GM12878 (cell line): ENCODE data around the gene HS6ST3.

Experiments
- EP300 ChIP-seq, 2 experiments: fragments of 150-350 bp in 1 of 2; IDR thresholded peaks; 2 replicates each; pipeline ENCODE4 v1.6.1; 2011 to 2012; ENCODE audit warnings: low read depth in 2 of 2, low read length in 2 of 2, borderline replicate concordance in 1 of 2, improper control_type of control experiment in 1 of 2, inconsistent platforms in 1 of 2; ENCODE audit not compliant: control insufficient read depth in 1 of 2
- EZH2 ChIP-seq: IDR thresholded peaks from 2 replicates; pipeline ENCODE4 v1.6.1; 2012; ENCODE audit warnings: low read depth, mild to moderate bottlenecking, control low read depth, inconsistent platforms, low read length, borderline replicate concordance; ENCODE audit not compliant: control insufficient read depth
- KDM1A ChIP-seq: fragments of 200-600 bp; sonication (generic); IDR thresholded peaks from 2 replicates; pipeline ENCODE4 v1.6.1; 2016; ENCODE audit warnings: borderline replicate concordance
- MEF2A ChIP-seq: IDR thresholded peaks from 2 replicates; pipeline ENCODE4 v1.6.1; 2011; ENCODE audit warnings: low read depth, mild to moderate bottlenecking, low read length, moderate library complexity; ENCODE audit not compliant: insufficient read depth
- MXI1 ChIP-seq: fragments of 150-350 bp; IDR thresholded peaks from 2 replicates; pipeline ENCODE4 v1.6.1; 2011; ENCODE audit warnings: low read depth, mild to moderate bottlenecking, inconsistent platforms, low read length, improper control_type of control experiment
- MYB ChIP-seq: fragments of 150-350 bp; IDR thresholded peaks from 2 replicates; pipeline ENCODE4 v1.6.1; 2014; ENCODE audit warnings: mild to moderate bottlenecking, low read depth, low read length, borderline replicate concordance
- NBN ChIP-seq: fragments of 450-650 bp; IDR thresholded peaks from 2 replicates; pipeline ENCODE4 v1.6.1; 2016
- POLR2A ChIP-seq: IDR thresholded peaks from 2 replicates; pipeline ENCODE4 v1.6.1; 2011; ENCODE audit warnings: low read depth, mild to moderate bottlenecking, low read length
- RFX5 ChIP-seq: IDR thresholded peaks from 2 replicates; pipeline ENCODE4 v1.6.1; 2011; ENCODE audit warnings: low read depth, low read length, improper control_type of control experiment
- SRF ChIP-seq, 2 experiments: IDR thresholded peaks; 2 replicates each; pipeline ENCODE4 v1.6.1; 2011; ENCODE audit warnings: low read depth in 2 of 2, low read length in 2 of 2, mild to moderate bottlenecking in 1 of 2, moderate library complexity in 1 of 2
- TCF3 ChIP-seq: IDR thresholded peaks from 2 replicates; pipeline ENCODE4 v1.6.1; 2012; ENCODE audit warnings: low read depth, mild to moderate bottlenecking, low read length, borderline replicate concordance; ENCODE audit not compliant: insufficient read depth
- TF ChIP-seq, protein P1 (sequence below), 3 experiments: IDR thresholded peaks in 2 of 3; conservative IDR thresholded peaks in 1 of 3; 2 replicates each; pipeline ENCODE4 v1.5.1; 2011; ENCODE audit warnings: low read depth in 3 of 3, low read length in 3 of 3, mild to moderate bottlenecking in 3 of 3, control low read depth in 2 of 3, moderate library complexity in 2 of 3, inconsistent platforms in 1 of 3, mixed read lengths in 1 of 3; ENCODE audit not compliant: control insufficient read depth in 2 of 3, insufficient read depth in 1 of 3; ENCODE audit errors: extremely low read depth in 1 of 3
- TF ChIP-seq, protein P2 (sequence below): IDR thresholded peaks from 2 replicates; pipeline ENCODE4 v1.6.1; 2012; ENCODE audit warnings: mild to moderate bottlenecking, low read depth, low read length
- TF ChIP-seq, protein P3 (sequence below): fragments of 450-650 bp; IDR thresholded peaks from 2 replicates; pipeline ENCODE4 v1.6.1; 2017; ENCODE audit warnings: mild to moderate bottlenecking, low read depth, inconsistent platforms; ENCODE audit not compliant: poor library complexity, severe bottlenecking

DNA sequence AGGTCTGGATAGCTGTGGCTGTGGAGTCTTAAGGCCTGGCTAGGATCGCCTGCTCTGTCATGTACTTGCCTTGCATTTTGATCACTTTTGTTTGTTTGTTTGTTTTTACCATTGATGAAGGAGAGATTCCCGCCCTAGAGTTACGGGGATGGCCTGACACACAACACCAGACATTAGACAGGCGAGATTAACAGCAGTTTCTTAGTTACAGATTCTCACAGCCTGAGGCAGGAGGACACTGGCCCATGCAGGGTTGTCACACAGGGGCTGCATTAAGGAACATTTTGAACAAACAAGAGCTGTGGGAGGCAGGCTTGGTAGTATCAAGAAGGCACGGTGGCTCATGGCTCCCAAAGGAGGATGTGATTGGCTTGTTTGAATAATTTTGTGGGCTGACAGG is 291.8 kb downstream of the HS6ST3 start:
- TF ChIP-seq, protein P1, sequence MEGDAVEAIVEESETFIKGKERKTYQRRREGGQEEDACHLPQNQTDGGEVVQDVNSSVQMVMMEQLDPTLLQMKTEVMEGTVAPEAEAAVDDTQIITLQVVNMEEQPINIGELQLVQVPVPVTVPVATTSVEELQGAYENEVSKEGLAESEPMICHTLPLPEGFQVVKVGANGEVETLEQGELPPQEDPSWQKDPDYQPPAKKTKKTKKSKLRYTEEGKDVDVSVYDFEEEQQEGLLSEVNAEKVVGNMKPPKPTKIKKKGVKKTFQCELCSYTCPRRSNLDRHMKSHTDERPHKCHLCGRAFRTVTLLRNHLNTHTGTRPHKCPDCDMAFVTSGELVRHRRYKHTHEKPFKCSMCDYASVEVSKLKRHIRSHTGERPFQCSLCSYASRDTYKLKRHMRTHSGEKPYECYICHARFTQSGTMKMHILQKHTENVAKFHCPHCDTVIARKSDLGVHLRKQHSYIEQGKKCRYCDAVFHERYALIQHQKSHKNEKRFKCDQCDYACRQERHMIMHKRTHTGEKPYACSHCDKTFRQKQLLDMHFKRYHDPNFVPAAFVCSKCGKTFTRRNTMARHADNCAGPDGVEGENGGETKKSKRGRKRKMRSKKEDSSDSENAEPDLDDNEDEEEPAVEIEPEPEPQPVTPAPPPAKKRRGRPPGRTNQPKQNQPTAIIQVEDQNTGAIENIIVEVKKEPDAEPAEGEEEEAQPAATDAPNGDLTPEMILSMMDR (IDR thresholded peaks at IDR 0.05 in 2 of 3, conservative IDR thresholded peaks at IDR 0.05 in 1 of 3; ENCODE audit: control insufficient read depth in 2 of 3, extremely low read depth in 1 of 3, insufficient read depth in 1 of 3, low read depth in 3 of 3, low read length in 3 of 3): no peak
- no peak for TF ChIP-seq EP300 (IDR thresholded peaks at IDR 0.05; ENCODE audit: borderline replicate concordance in 1 of 2, control insufficient read depth in 1 of 2, low read depth in 2 of 2, low read length in 2 of 2)
- TF ChIP-seq TCF3: no peak
- no peak for TF ChIP-seq MXI1
- TF ChIP-seq, protein P2, sequence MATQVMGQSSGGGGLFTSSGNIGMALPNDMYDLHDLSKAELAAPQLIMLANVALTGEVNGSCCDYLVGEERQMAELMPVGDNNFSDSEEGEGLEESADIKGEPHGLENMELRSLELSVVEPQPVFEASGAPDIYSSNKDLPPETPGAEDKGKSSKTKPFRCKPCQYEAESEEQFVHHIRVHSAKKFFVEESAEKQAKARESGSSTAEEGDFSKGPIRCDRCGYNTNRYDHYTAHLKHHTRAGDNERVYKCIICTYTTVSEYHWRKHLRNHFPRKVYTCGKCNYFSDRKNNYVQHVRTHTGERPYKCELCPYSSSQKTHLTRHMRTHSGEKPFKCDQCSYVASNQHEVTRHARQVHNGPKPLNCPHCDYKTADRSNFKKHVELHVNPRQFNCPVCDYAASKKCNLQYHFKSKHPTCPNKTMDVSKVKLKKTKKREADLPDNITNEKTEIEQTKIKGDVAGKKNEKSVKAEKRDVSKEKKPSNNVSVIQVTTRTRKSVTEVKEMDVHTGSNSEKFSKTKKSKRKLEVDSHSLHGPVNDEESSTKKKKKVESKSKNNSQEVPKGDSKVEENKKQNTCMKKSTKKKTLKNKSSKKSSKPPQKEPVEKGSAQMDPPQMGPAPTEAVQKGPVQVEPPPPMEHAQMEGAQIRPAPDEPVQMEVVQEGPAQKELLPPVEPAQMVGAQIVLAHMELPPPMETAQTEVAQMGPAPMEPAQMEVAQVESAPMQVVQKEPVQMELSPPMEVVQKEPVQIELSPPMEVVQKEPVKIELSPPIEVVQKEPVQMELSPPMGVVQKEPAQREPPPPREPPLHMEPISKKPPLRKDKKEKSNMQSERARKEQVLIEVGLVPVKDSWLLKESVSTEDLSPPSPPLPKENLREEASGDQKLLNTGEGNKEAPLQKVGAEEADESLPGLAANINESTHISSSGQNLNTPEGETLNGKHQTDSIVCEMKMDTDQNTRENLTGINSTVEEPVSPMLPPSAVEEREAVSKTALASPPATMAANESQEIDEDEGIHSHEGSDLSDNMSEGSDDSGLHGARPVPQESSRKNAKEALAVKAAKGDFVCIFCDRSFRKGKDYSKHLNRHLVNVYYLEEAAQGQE: no peak
- TF ChIP-seq RFX5: no peak
- TF ChIP-seq KDM1A: no peak
- no peak for TF ChIP-seq NBN
- no peak for TF ChIP-seq MEF2A
- TF ChIP-seq EZH2: no peak
- TF ChIP-seq POLR2A: no peak
- no peak for TF ChIP-seq MYB
- TF ChIP-seq, protein P3, sequence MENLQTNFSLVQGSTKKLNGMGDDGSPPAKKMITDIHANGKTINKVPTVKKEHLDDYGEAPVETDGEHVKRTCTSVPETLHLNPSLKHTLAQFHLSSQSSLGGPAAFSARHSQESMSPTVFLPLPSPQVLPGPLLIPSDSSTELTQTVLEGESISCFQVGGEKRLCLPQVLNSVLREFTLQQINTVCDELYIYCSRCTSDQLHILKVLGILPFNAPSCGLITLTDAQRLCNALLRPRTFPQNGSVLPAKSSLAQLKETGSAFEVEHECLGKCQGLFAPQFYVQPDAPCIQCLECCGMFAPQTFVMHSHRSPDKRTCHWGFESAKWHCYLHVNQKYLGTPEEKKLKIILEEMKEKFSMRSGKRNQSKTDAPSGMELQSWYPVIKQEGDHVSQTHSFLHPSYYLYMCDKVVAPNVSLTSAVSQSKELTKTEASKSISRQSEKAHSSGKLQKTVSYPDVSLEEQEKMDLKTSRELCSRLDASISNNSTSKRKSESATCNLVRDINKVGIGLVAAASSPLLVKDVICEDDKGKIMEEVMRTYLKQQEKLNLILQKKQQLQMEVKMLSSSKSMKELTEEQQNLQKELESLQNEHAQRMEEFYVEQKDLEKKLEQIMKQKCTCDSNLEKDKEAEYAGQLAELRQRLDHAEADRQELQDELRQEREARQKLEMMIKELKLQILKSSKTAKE: no peak
- TF ChIP-seq SRF (IDR thresholded peaks at IDR 0.05; ENCODE audit: low read depth in 2 of 2, low read length in 2 of 2): no peak
